Germinal center (tissue), 1 donor: ENCODE data around the gene TDRD3.
A peak's percentile ranks its signal among the peaks of the same experiment; 100 is the strongest.
"Not testable (repeated sequence)": the region's sequence is repeated elsewhere in the genome, so short reads cannot be mapped to it uniquely, and the experiment has no call there.

Experiments
- DNase-seq: peaks from one replicate; pipeline ENCODE4 v3.0.0; 2012; ENCODE audit warnings: mixed read lengths, low spot score

Gene TDRD3

DNA sequence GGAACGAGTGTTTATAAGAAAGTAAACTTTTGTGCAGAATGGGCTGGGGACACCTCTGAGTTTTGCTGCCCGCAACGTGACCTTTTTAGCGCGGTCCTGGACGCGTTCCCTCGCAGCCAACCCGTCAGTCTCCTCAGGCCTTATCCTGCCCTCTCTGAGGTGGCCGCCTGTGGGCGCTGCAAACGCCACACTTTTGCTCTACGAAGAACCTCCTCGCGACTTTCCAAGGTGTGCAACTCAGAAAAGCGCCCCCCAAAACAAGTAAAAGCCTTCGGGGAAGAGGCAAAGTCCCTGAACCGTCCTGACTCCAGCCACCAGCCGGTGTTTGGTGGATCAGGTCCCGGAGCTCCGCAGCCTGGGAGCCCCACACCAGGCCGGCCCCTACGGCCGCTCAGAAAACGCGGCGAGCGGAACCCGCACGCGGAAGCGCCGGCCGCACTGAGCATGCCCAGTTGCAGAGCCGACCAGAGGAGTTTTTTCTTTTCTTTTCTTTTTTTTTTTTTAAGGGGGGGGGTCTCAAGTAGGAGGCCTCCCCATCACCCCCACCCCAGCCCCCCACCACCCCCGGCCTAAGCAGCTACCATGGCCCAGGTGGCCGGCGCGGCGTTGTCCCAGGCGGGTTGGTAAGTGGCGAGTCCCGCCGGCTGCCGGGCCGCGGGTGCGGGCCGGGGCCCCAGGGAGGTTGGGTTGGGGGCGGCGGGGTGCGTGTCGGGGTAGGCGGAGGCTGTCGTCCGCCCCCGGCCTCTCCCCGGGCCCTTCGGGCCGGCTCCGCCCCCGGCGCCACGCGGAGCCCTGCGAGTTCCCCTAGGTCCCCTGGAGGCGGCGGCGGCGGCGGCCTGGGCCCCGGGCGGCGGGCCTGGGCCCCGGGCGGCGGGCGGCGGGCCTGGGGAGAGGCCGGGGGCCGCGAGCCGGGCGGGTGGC, at the start of gene TDRD3:
TDRD3 (plus strand) TSS at position 438 of the 921 bp plus-strand sequence; CDS start at position 583, 145 bp downstream.
- DNase-seq: peak; percentile 84

DNA sequence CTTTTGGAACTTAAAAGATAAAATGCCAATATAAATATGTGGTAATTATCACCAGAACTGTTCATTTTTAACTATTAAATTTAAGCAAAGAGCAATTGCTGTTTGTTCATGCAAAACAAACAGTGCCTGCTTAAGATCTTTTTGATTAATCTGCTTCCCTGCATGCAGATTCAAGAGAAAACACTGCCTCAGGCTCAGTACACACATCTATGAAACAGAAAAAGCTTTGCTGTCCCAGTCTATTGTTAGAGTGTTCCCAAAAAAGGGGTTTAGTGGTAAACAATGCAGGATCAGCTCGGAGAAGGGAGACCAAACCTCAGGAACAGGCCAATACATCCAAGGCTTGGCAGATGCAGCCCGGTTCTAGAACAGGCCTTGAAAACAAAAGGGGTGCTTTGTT, 49.3 kb upstream of the TDRD3 start:
- DNase-seq: no peak

DNA sequence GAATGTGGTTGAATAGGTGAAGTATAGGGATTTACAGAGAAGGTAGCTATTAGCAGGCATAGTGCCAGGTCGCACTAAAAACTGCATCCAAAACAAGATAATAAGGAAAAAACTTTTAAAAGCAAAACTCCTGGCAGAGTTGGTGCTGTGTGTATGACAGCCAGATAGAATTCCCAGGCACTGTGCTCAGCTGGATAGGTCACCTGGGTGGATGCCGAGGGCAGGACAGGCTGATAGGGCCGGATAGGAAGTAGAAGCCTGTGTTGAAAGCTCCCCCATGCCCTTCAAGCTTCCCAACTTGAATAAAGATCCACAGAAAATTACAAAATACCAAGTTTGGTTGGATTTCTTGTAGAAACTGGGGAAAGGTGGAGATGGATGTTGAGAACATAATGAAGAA, 48.9 kb upstream of the TDRD3 start:
- DNase-seq: no peak

DNA sequence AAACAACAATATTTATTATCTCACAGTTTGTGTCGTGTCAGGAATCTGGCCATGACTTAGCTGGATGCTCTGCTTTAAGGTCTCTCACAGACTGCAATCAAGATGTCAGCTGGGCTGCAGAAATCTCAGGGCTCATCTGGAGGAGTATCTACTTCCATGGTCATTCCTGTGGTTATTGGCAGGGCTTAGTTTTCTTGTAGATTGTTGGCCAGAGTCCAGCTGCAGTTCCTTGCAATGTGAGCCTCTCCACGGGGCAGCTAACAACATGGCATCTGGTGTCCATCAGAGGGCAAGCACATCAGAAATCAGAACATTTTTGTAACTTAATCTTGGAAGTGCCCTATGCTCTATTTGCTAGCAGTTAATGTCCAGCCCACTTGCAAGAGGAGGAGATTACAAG, 45.7 kb upstream of the TDRD3 start:
- no peak for DNase-seq

DNA sequence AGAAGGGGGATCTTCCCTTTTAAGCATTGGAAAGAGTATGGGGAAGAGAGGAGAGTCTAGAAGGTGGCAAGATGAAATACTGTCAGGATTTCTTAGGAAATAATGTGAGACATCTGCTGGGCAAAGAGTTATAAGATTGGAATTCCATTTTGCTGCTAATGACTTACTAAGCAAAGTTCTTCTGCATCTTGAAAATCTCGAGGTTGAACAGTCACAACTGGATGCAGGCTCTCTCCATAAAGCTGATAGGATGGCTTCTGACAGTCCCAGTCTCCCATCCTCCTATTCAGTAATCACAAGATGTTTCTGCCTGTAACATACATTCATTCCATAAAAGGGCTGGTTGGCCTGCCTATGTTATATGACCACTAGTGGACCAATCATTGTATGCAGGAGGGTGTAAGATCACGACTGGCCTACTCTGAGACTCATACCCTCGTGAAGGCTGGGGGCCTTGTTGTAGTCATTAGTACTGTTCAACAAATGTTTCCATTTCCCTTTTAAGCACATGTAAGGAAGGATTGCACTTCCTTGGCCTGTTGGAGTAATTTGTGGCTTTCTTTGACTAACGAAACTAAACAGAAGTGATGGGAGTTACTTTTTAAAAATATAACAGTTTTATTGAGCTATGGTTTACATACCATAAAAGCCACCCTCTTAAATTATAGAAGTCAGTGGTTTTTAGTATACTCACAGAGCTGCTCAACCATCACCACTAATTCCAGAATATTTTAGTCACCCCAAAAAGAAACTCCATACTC, 45.0 kb upstream of the TDRD3 start:
- DNase-seq: no peak

DNA sequence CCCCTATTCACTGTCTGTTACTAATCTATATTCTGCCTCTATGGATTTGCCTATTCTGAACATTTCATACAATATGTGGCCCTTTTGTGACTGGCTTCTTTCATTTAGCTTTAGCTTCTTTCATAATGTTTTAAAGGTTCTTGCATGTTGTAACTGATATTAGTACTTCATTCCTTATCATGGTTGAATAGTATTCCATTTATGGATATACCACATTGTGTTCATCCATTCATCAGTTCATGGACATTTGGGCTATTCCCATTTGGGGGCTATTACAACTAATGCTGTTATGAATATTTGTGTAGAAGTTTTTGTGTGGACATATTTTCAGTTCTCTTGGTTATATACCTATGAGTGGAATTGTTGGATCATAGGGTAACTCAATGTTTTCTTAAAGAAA, 44.4 kb upstream of the TDRD3 start:
- no peak for DNase-seq

DNA sequence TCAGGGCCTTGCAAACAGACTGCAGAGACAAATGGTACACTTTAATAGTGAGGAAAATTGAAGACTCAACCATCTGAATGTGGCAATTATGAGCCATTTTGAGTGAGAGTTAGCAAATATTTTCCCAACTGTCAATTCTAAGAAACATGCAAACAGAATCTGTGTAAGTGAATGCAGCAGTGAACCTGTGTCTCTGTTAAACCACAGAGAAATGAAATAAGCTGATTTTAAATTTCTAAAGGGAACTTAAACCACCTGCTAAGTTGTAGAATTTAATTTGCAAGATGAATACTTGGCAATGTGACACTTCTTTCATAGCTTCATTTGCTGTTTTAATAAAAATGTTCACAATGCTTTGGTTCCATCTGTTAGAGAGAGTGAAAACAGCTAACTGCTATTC, 42.0 kb upstream of the TDRD3 start:
- no peak for DNase-seq

DNA sequence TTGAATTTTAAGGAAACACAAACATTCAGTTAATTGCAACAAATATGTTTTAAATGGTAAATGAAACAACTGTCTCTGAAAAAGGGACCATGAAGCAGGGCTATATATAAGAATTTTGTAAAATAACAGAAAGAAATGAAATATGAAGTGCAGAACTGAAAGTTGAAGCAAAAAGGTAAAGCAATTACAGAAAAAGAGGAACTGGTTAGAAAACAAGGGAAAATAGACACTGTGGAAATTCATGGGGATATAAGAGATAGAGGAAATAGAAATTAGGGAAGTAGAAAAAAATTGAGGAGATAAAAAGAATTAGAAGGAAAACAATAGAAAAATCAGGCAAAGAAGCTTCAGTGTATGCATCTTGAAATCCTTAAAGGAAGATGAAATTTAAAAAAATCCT, 40.0 kb upstream of the TDRD3 start:
- no peak for DNase-seq

DNA sequence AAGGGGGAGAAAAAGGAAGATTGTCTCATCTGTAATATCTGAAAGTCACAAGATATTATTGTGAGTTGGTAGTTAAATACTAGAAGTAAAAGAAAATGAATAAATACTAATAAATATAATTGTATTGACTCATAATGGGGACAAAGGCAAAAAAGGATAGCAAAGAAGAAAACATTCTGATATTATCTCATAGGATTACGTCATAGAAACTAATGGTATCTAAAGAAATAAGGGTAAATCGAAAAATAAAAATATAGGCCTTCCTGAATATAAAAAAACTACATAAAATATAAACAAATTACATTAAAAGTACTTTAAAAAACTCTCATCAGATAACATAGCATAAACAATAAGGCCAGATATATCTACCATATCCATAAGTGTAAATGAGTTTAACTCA, 38.6 kb upstream of the TDRD3 start:
- DNase-seq: no peak

DNA sequence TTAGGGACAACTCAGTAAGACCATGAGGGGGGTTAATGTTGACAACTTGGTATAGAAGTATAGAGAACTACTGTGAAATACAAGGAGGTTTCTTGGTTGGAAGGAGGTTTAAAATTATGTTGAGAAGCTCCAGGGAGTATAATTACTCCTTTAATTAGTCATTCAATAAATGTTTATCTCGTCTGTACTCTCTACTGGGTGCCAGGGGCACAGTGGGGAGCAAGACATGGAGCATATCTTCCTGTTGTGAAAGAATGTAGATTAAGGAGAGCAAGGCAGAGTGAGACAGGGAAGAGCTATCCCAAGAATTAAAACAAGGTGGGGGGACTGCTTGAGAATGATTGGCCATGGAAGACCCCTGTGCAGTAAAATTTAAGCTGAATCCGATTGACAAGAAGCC, 33.7 kb upstream of the TDRD3 start:
- DNase-seq: no peak

DNA sequence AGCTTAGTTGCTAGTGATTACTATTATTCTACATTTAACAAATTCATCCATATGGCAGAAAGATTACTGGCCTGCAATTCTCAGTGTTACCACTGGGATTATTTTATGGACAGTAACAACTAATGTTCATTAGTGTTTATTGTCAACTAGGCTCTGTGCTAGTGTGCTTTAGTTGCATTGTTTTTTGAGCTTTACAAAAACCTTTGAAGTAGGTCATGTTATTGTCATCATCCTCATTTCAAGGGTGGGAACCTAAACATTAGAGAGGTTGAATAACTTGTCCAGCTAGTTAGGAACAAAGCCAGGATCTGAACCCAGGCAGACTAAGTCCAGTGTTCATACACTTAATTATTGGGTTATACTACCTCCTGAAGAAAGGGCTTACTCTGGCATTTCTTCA, 27.8 kb upstream of the TDRD3 start:
- peak; percentile 8 for DNase-seq

DNA sequence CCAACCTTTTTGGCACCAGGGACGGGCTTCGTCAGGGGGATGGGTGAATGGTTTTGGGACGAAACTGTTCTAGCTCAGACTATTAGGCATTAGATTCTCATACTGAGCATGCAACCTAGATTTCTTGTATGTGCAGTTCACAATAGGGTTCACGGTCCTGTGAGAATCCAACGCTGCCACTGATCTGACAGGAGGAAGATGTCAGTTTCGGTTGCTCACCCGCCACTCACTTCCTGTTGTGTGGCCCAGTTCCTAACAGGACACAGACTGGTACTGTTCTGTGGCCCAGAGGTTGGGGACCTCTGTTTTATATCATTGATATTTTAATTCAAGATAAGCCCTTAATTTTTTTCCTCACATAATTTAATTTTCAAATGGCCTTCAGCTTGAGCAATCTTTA, 26.7 kb upstream of the TDRD3 start:
- DNase-seq: no peak

DNA sequence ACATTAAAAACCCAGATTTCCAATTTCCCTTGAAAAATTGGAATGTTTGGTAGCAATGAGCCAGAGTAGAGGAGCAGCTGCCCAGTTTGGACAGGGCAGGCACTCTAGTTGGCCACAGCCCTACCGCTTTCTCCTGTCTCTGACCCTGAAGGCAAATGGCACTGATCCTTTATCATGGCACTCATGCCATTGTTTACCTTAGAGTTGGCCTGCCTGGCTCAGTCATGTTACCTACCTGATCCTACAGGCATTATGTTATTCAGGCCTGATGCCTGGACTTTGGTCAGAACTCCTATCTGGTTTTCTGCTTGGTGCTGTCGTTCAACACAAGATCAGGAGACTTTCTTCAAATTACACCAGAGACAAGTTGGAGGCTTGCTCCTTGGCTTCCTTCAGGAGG, 24.9 kb upstream of the TDRD3 start:
- no peak for DNase-seq

DNA sequence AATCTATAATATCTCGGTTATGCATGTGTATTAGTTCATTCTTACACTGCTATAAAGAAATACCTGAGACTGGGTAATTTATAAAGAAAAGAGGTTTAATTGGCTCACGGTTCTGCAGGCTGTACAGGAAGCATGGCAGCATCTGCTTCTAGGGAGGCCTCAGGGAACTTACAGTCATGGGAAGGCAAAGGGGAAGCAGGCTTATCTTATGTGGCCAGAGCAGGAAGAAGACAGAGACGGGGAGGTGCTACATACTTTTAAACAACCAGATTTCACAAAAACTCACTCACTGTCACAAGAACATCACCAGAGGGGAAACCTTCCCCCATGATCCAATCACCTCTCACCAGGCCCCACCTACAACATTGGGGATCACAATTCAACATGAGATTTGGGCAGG, 17.7 kb upstream of the TDRD3 start:
- not testable (repeated sequence) for DNase-seq

DNA sequence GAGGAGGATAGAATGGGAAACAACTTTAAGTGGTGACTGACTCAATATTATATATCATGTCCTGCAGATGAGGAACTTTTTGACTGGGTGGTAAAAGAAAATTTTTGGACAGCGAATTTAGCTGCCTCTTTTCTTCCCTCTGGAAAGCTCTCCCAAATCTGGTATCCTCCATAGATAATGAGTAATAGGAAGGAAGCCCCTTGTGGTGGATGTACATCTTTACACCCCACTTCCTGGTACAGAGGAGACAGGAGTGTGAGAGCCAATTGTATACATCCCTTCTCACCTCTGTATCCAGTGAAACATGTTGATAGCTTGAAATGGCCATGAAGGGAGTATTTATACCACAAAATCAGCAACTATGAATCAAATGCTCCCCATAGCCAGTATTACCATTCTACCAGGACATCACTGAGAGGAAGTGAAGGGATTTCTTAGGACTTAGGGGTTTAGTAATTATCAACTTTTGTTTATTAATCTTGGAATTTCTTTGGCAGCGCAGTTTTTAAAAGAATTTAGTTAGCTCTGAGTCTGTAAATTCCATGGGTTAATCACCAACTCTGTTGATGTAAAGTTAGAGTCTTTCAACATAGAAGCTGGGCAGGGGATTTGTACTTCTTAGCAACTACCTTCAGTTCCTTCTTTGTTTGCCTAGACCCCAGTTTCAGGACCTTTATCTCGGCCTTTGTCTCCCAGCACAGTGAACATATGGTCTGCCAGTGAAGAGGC, 17.0 kb upstream of the TDRD3 start:
- DNase-seq: no peak

DNA sequence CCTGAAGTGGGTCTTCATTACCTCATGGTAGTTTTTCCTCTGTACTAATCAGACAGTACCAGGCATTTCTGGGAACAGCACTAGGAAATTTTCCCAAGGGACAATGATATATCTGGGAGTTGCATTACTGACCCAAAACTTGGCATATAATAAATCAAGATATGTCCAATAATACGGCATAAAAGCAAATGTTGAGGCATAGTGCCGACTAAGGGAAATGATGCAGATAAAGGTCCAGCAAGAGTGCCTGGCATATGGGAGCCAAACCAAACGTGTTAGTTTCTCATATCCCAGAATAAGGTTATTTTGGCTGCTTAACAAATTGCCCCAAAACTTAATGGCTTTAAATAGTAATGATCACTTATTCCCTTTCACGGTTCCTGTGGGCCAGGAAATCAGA, 12.1 kb upstream of the TDRD3 start:
- DNase-seq: no peak

DNA sequence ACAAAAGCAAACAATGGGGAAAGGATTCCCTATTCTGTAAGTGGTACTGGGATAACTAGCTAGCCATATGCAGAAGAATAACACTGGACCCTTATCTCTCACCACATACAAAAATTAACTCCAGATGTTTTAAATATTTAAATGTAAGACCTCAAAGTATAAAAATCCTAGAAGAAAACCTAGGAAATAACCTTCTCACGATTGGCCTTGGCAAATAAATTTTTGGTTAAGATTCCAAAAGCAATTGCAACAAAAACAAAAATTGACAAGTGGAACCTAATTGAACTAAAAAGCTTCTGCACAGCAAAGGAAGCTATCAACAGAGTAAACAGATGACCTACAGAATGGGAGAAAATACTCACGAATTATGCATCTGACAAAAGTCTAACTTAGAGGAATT, 10.8 kb upstream of the TDRD3 start:
- no peak for DNase-seq

DNA sequence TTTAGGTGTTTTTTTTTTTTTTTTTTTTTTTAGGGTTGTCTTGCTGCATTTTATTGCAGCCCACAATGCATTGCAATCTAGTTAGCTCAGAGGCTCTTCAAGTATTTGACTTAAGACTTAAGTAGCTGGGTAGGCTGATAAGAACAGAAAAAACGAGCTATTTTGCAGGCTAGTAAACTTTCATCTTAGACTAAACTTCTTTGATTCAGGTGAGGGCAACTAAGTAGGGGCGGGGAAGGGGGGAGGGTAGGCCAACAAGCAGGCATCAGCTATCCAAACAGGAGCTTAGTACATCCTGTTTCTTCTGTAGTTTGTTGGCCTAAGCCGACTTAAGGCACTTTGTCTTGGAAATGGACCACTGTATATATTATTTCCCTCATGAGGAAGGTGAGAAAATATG, 4.9 kb upstream of the TDRD3 start:
- DNase-seq: no peak

DNA sequence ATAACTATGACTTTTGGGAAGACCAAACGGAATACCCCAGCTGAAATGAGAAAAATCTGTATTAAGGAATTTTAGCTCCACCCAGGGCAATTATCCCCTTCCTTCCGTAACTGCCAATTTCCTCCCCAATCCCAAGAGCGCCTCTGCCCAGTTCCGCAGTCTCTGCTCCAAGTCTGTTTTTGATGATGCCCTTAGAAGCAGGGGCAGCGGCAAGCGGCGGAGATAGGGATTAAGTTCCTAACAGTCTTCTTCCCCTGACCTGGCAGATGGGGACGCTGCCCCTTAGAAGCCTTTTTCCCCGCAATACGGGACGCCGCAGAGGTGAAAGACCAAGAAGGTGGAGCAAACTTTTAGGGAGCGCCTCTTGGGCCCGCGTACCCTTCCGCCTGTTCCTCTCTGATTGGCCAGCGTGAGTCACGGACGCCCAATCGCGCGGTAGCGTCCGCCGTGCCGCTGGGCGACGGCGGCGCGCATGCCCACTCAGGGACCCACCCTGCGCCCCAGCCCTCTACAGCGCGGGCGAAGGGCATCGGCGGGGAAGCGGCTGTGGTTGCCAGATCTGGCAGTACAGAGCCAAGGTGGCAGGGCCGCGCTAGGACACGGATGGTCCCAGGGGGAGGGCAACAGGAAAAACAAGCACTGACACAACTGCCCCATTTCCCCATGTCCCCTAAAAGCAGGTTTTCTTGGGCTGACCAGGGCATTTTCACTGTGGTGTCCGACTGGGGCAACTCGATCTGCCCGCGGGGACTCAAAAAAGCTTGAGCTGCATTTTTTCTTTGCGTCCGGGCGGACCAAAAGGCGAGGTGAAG, 843 bp upstream of the TDRD3 start:
- DNase-seq: peak; percentile 97

DNA sequence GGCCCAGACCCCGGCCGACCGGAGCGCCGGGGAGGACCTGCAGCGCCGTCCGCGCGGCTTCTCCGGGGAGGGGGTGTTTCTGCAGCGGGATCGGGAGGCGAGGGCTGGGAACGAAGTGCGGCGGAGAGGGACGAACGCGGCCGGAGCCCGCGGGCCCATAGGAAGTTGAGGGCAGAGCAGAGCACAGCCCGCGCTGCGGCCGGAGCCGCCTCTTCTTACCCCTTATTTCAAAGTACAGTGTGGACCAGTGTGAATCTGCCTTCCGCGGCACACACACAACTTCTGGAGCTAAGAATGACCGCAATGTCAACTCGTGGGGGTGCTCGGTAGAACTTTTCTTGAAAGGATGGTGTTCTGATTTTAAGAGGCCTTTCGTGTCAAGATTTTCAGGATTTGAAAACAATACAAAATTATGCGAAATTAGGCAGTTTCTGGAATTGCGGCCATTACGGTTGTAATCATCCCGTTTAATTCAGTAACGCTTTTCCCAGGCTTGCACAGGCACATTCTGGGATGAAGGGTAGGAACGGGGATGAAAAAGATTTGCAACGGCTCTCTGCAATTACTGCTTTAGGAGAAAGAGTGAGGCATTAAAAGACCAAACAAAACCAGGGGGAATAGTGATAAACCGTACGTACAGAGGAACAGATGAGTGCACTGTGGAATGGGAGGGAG, 821 bp downstream of the TDRD3 start:
- DNase-seq: peak; percentile 51

DNA sequence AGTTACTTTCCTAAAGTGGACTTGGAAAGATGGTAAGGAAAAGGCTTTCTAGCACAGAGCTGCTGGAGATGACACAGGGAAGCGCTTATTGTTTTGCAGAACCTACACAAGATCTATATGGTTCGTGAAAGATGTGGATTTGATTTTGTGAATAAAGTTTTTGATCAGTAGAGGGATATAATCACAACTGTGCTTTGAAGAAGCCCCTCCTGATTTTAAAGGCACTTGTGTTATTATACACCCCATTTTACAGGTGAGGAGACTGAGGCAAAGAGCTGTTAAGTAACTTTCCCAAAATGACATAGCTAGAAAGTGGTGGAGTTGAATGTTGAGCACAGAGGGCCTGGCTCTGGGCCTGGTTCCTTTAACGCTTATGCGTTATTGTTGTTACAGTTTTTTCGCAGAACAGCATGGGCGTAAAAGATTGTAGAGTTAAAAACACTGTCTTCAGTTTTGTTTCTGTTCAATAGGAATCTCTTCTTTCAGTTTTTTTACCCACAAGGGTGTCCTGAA, 1.4 kb downstream of the TDRD3 start:
- no peak for DNase-seq
